Cardiac fibroblast (primary cell): ENCODE results near the gene ENAH.

Experiments
- DNase-seq, 2 donors: peaks; one replicate each; pipeline versions ENCODE4 v3.0.0 to v3.0.0-alpha.2; 2010; ENCODE audit warnings: low read depth in 2 of 2
- H3K4me3 ChIP-seq, 2 donors: replicated peaks in 1 of 2; 1 replicate in 1 of 2; 2 replicates in 1 of 2; pipeline ENCODE4 v1.5.1; 2011; ENCODE audit warnings: low read depth in 2 of 2, low read length in 2 of 2, mild to moderate bottlenecking in 2 of 2, moderate library complexity in 1 of 2
- TF ChIP-seq, protein P1 (sequence below): IDR thresholded peaks from one replicate; pipeline ENCODE4 v1.5.1; 2011; ENCODE audit warnings: low read depth, mild to moderate bottlenecking, low read length, inconsistent platforms

ENAH gene

GRCh38 chr1:225554216-225554812 is 98.6 kb downstream of the ENAH start:
- TF ChIP-seq, protein P1, sequence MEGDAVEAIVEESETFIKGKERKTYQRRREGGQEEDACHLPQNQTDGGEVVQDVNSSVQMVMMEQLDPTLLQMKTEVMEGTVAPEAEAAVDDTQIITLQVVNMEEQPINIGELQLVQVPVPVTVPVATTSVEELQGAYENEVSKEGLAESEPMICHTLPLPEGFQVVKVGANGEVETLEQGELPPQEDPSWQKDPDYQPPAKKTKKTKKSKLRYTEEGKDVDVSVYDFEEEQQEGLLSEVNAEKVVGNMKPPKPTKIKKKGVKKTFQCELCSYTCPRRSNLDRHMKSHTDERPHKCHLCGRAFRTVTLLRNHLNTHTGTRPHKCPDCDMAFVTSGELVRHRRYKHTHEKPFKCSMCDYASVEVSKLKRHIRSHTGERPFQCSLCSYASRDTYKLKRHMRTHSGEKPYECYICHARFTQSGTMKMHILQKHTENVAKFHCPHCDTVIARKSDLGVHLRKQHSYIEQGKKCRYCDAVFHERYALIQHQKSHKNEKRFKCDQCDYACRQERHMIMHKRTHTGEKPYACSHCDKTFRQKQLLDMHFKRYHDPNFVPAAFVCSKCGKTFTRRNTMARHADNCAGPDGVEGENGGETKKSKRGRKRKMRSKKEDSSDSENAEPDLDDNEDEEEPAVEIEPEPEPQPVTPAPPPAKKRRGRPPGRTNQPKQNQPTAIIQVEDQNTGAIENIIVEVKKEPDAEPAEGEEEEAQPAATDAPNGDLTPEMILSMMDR = peak; percentile 57
- H3K4me3 ChIP-seq = no peak overlapping the region
- peak; percentile 54 to 58 for DNase-seq

DNA sequence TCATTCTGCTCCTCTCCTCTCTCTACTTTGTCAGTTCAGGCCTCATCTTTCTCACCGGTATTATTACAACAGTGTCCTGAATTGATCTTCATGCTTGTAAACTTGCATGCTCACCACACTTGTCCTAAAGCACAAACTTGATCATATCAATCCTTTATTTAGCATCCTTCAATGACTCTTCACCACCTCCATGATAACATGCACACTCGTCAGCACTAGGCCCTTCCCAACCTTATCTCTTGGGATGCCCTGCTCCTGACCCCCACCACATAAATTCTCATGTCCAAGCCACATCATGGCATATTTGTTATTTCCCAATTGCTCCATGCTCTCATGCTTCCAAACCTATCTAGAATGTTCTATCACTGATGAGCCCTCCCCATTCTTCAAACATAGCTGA is 103.1 kb downstream of the ENAH start:
- TF ChIP-seq, protein P1 = no peak
- H3K4me3 ChIP-seq = no peak overlapping the region
- DNase-seq = no peak

GRCh38 chr1:225548140-225548857 is 104.6 kb downstream of the ENAH start:
- peak in 1 of 2 donors; percentile 27 for DNase-seq
- TF ChIP-seq, protein P1 = no peak
- H3K4me3 ChIP-seq = no peak overlapping the region

- TF ChIP-seq, protein P1 = no peak
- no peak overlapping the region for H3K4me3 ChIP-seq
- DNase-seq = no peak
Measured at GRCh38 chr1:225545649-225546048, 107.3 kb downstream of the ENAH start.

DNA sequence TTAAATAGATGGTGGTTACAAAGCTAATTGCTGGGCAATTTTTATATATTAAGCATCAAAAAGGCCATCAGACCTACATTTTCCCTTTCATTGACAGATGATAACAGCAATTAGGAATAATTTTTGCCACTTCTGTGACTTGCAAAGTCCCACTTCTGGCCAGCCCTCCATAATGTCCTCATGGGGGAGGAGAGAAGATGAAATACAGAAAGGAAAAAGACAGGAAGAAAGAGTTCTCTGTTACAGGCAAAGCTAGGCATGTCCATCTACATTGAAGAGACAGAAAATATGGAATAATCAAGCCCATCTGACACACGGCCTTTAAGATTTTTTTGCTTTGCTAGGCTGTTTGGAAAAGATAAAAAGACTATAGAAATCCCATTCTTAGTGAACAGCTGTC is 108.0 kb downstream of the ENAH start:
- DNase-seq = no peak
- H3K4me3 ChIP-seq = no peak overlapping the region
- TF ChIP-seq, protein P1 = no peak

DNA sequence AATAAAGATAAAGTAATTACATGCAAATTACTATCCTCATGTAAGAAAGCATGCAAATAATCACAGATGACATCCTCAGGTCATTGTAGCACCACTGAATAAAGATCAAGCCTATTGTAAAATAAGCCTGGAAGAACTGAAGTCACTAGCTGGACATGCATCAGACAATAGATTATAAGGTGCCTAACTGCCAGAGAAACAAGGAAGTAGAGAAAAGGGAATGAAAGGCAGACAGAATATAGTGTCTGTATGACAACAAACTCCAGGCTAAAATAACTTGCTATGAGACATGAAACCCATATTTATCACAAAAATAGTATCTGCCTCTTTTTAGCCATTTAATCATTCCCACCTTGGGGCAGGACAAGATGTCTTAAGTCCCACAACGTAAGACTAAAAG is 108.7 kb downstream of the ENAH start:
- H3K4me3 ChIP-seq = no peak overlapping the region
- TF ChIP-seq, protein P1 = no peak
- DNase-seq = no peak
